NCI-H2107 treated with DMSO at 0.1 percent for 48 hours (cell line): ENCODE data around the gene CEP63.
A peak's percentile ranks its signal among the peaks of the same experiment; 100 is the strongest.
"Not testable (repeated sequence)": the region's sequence is repeated elsewhere in the genome, so short reads cannot be mapped to it uniquely, and the experiment has no call there.

ENCODE experiments used
- DNase-seq: peaks from one replicate; lab custom pipeline; 2025; ENCODE audit not compliant: unreplicated experiment; lab: John Stamatoyannopoulos, UW

CEP63 gene

GRCh38 chr3:134505485-134505884 lies 19.6 kb downstream of the CEP63 start:
- DNase-seq: no peak

- DNase-seq: no peak
Measured at GRCh38 chr3:134511500-134511899, 25.6 kb downstream of the CEP63 start.

GRCh38 chr3:134516905-134517304 lies 31.0 kb downstream of the CEP63 start:
- DNase-seq: no peak

GRCh38 chr3:134517791-134518190 lies 31.9 kb downstream of the CEP63 start:
- DNase-seq: no peak

GRCh38 chr3:134522541-134522940 lies 36.7 kb downstream of the CEP63 start:
- no peak for DNase-seq

- DNase-seq: no peak
Measured at GRCh38 chr3:134525293-134525692, 39.4 kb downstream of the CEP63 start.

- no peak for DNase-seq
Measured at GRCh38 chr3:134526319-134526718, 40.5 kb downstream of the CEP63 start.

- DNase-seq: no peak
Measured at GRCh38 chr3:134527037-134527436, 41.2 kb downstream of the CEP63 start.

- DNase-seq: no peak
Measured at GRCh38 chr3:134527538-134528186, 41.8 kb downstream of the CEP63 start.

GRCh38 chr3:134533493-134533892 lies 47.6 kb downstream of the CEP63 start:
- DNase-seq: no peak

GRCh38 chr3:134535186-134535970 lies 49.5 kb downstream of the CEP63 start:
- DNase-seq: no peak

- no peak for DNase-seq
Measured at GRCh38 chr3:134536781-134537180, 50.9 kb downstream of the CEP63 start.

- peak; percentile 4 for DNase-seq
Measured at GRCh38 chr3:134542287-134542958, 56.6 kb downstream of the CEP63 start.

- DNase-seq: no peak
Measured at GRCh38 chr3:134543113-134543512, 57.3 kb downstream of the CEP63 start.

GRCh38 chr3:134544316-134544715 lies 58.5 kb downstream of the CEP63 start:
- DNase-seq: no peak

- DNase-seq: not testable (repeated sequence)
Measured at GRCh38 chr3:134544783-134545182, 58.9 kb downstream of the CEP63 start.

GRCh38 chr3:134545818-134546217 lies 60.0 kb downstream of the CEP63 start:
- no peak for DNase-seq

GRCh38 chr3:134552784-134553183 lies 66.9 kb downstream of the CEP63 start:
- no peak for DNase-seq

- no peak for DNase-seq
Measured at GRCh38 chr3:134559591-134559990, 73.7 kb downstream of the CEP63 start.

GRCh38 chr3:134562055-134562454 lies 76.2 kb downstream of the CEP63 start:
- no peak for DNase-seq

- DNase-seq: no peak
Measured at GRCh38 chr3:134563601-134564000, 77.7 kb downstream of the CEP63 start.

GRCh38 chr3:134564991-134565390 lies 79.1 kb downstream of the CEP63 start:
- no peak for DNase-seq
